HG03520 (cell line): Measurements from ENCODE around the gene ZFYVE28.

Experiments used
- ATAC-seq: cut with Tn5 transposase; IDR thresholded peaks from one replicate; pipeline ENCODE4 v1.9.1; 2021; ENCODE audit warnings: mild to moderate bottlenecking, moderate library complexity; ENCODE audit not compliant: unreplicated experiment

The ZFYVE28 gene

GRCh38 chr4:2356123-2357069, 62.0 kb downstream of the ZFYVE28 start:
- ATAC-seq: no peak

- ATAC-seq: no peak
Observed at GRCh38 chr4:2354760-2355159, 63.7 kb downstream of the ZFYVE28 start.

GRCh38 chr4:2354118-2354517, 64.3 kb downstream of the ZFYVE28 start:
- ATAC-seq: no peak

- no peak for ATAC-seq
Observed at GRCh38 chr4:2353222-2354107, 65.0 kb downstream of the ZFYVE28 start.

GRCh38 chr4:2352729-2353221, 65.7 kb downstream of the ZFYVE28 start:
- no peak for ATAC-seq

- ATAC-seq: no peak
Observed at GRCh38 chr4:2352171-2352570, 66.3 kb downstream of the ZFYVE28 start.

GRCh38 chr4:2350982-2351381, 67.5 kb downstream of the ZFYVE28 start:
- ATAC-seq: no peak

GRCh38 chr4:2348786-2349185, 69.7 kb downstream of the ZFYVE28 start:
- no peak for ATAC-seq

- no peak for ATAC-seq
Observed at GRCh38 chr4:2347190-2347589, 71.3 kb downstream of the ZFYVE28 start.

GRCh38 chr4:2343476-2343875, 75.0 kb downstream of the ZFYVE28 start:
- no peak for ATAC-seq

- ATAC-seq: no peak
Observed at GRCh38 chr4:2341911-2342652, 76.4 kb downstream of the ZFYVE28 start.

GRCh38 chr4:2341261-2341841, 77.1 kb downstream of the ZFYVE28 start:
- ATAC-seq: no peak

- ATAC-seq: no peak
Observed at GRCh38 chr4:2340272-2341061, 78.0 kb downstream of the ZFYVE28 start.

- no peak for ATAC-seq
Observed at GRCh38 chr4:2339458-2340271, 78.8 kb downstream of the ZFYVE28 start.

GRCh38 chr4:2338754-2339457, 79.5 kb downstream of the ZFYVE28 start:
- no peak for ATAC-seq

- ATAC-seq: no peak
Observed at GRCh38 chr4:2337896-2338295, 80.5 kb downstream of the ZFYVE28 start.

GRCh38 chr4:2337131-2337723, 81.2 kb downstream of the ZFYVE28 start:
- ATAC-seq: no peak

- no peak for ATAC-seq
Observed at GRCh38 chr4:2336659-2337058, 81.8 kb downstream of the ZFYVE28 start.
